HEK293 (cell line): Measurements from ENCODE around the gene ATP13A2.

Source experiments
- BCL11B ChIP-seq: fragments of 450-650 bp; formaldehyde crosslinking; IDR thresholded peaks from 2 replicates; pipeline ENCODE4 v1.5.1; 2016; ENCODE audit warnings: low read depth, missing biosample characterization, missing genetic modification characterization
- KLF10 ChIP-seq: fragments of 450-650 bp; IDR thresholded peaks from 2 replicates; pipeline ENCODE4 v1.5.1; 2018; ENCODE audit warnings: missing biosample characterization, mild to moderate bottlenecking, missing genetic modification characterization
- KLF7 ChIP-seq: fragments of 450-650 bp; formaldehyde crosslinking; IDR thresholded peaks from 2 replicates; pipeline ENCODE4 v1.5.1; 2016; ENCODE audit warnings: missing biosample characterization, missing genetic modification characterization, borderline replicate concordance
- KLF8 ChIP-seq: fragments of 450-650 bp; formaldehyde crosslinking; IDR thresholded peaks from 2 replicates; pipeline ENCODE4 v1.5.1; 2016; ENCODE audit warnings: missing biosample characterization, missing genetic modification characterization
- OVOL3 ChIP-seq: fragments of 450-650 bp; formaldehyde crosslinking; IDR thresholded peaks from 2 replicates; pipeline ENCODE4 v1.5.1; 2016; ENCODE audit warnings: missing biosample characterization, missing genetic modification characterization
- REST ChIP-seq: fragments of 450-650 bp; formaldehyde crosslinking; IDR thresholded peaks from 2 replicates; pipeline ENCODE4 v1.5.1; 2016; ENCODE audit warnings: missing biosample characterization, missing genetic modification characterization
- SP7 ChIP-seq: fragments of 450-650 bp; formaldehyde crosslinking; IDR thresholded peaks from 2 replicates; pipeline ENCODE4 v1.5.1; 2016; ENCODE audit warnings: missing biosample characterization, missing genetic modification characterization
- ZBTB1 ChIP-seq: fragments of 450-650 bp; formaldehyde crosslinking; IDR thresholded peaks from 2 replicates; pipeline ENCODE4 v1.5.1; 2016; ENCODE audit warnings: missing biosample characterization, missing genetic modification characterization
- ZBTB48 ChIP-seq: fragments of 450-650 bp; formaldehyde crosslinking; IDR thresholded peaks from 2 replicates; pipeline ENCODE4 v1.5.1; 2016; ENCODE audit warnings: missing biosample characterization, missing genetic modification characterization
- ZBTB8A ChIP-seq: fragments of 450-650 bp; formaldehyde crosslinking; IDR thresholded peaks from 2 replicates; pipeline ENCODE4 v1.5.1; 2016; ENCODE audit warnings: missing biosample characterization, missing genetic modification characterization
- ZFP41 ChIP-seq: fragments of 450-650 bp; formaldehyde crosslinking; IDR thresholded peaks from 2 replicates; pipeline ENCODE4 v1.5.1; 2016; ENCODE audit warnings: missing biosample characterization, missing genetic modification characterization, borderline replicate concordance
- ZNF248 ChIP-seq: fragments of 450-650 bp; formaldehyde crosslinking; IDR thresholded peaks from 2 replicates; pipeline ENCODE4 v1.5.1; 2017; ENCODE audit warnings: missing biosample characterization, missing genetic modification characterization
- ZNF274 ChIP-seq, 2 experiments: fragments of 200-500 bp in 1 of 2; fragments of 450-650 bp in 1 of 2; sonication (Bioruptor generic) in 1 of 2; formaldehyde crosslinking in 1 of 2; IDR thresholded peaks; 2 replicates each; pipeline versions ENCODE4 v1.5.1 to v1.6.1; 2014 to 2016; ENCODE audit warnings: borderline replicate concordance in 1 of 2, inconsistent platforms in 1 of 2, low read length in 1 of 2, missing biosample characterization in 1 of 2, missing genetic modification characterization in 1 of 2
- ZNF324 ChIP-seq: fragments of 450-650 bp; formaldehyde crosslinking; IDR thresholded peaks from 2 replicates; pipeline ENCODE4 v1.5.1; 2016; ENCODE audit warnings: missing biosample characterization, missing genetic modification characterization
- ZNF335 ChIP-seq: fragments of 450-650 bp; formaldehyde crosslinking; conservative IDR thresholded peaks from 2 replicates; pipeline ENCODE4 v1.5.1; 2016; ENCODE audit warnings: missing biosample characterization, missing genetic modification characterization
- ZNF394 ChIP-seq: fragments of 450-650 bp; formaldehyde crosslinking; IDR thresholded peaks from 2 replicates; pipeline ENCODE4 v1.5.1; 2016; ENCODE audit warnings: missing biosample characterization, missing genetic modification characterization, mild to moderate bottlenecking, moderate library complexity, borderline replicate concordance
- ZNF426 ChIP-seq: fragments of 450-650 bp; formaldehyde crosslinking; IDR thresholded peaks from 2 replicates; pipeline ENCODE4 v1.5.1; 2017; ENCODE audit warnings: missing biosample characterization, missing genetic modification characterization, mild to moderate bottlenecking, inconsistent platforms, moderate library complexity
- ZNF488 ChIP-seq: fragments of 450-650 bp; formaldehyde crosslinking; IDR thresholded peaks from 2 replicates; pipeline ENCODE4 v1.5.1; 2016; ENCODE audit warnings: missing biosample characterization, missing genetic modification characterization
- ZNF610 ChIP-seq: fragments of 450-650 bp; formaldehyde crosslinking; IDR thresholded peaks from 2 replicates; pipeline ENCODE4 v1.5.1; 2016; ENCODE audit warnings: missing biosample characterization, missing genetic modification characterization, borderline replicate concordance
- ZNF623 ChIP-seq: fragments of 450-650 bp; formaldehyde crosslinking; IDR thresholded peaks from 2 replicates; pipeline ENCODE4 v1.5.1; 2016; ENCODE audit warnings: missing biosample characterization, missing genetic modification characterization
- ZNF629 ChIP-seq: fragments of 450-650 bp; formaldehyde crosslinking; IDR thresholded peaks from 2 replicates; pipeline ENCODE4 v1.5.1; 2017; ENCODE audit warnings: missing biosample characterization, missing genetic modification characterization
- ZNF660 ChIP-seq: fragments of 450-650 bp; IDR thresholded peaks from 2 replicates; pipeline ENCODE4 v1.5.1; 2018; ENCODE audit warnings: missing biosample characterization, mild to moderate bottlenecking, missing genetic modification characterization
- ZNF677 ChIP-seq: fragments of 450-650 bp; IDR thresholded peaks from 2 replicates; pipeline ENCODE4 v1.5.0; 2018; ENCODE audit warnings: missing biosample characterization, mild to moderate bottlenecking, missing genetic modification characterization, moderate library complexity
- ZNF76 ChIP-seq: fragments of 450-650 bp; formaldehyde crosslinking; IDR thresholded peaks from 2 replicates; pipeline ENCODE4; 2016; ENCODE audit warnings: low read depth, missing biosample characterization, missing genetic modification characterization, borderline replicate concordance
- ZNF837 ChIP-seq: fragments of 450-650 bp; formaldehyde crosslinking; IDR thresholded peaks from 2 replicates; pipeline ENCODE4 v1.5.1; 2016; ENCODE audit warnings: missing biosample characterization, missing genetic modification characterization
- ZSCAN16 ChIP-seq: fragments of 450-650 bp; formaldehyde crosslinking; IDR thresholded peaks from 2 replicates; pipeline ENCODE4 v1.5.1; 2016; ENCODE audit warnings: missing biosample characterization, missing genetic modification characterization
- TF ChIP-seq, protein P1 (sequence below): fragments of 450-650 bp; formaldehyde crosslinking; IDR thresholded peaks from 2 replicates; pipeline ENCODE4 v1.5.1; 2016; ENCODE audit warnings: missing biosample characterization, missing genetic modification characterization
- TF ChIP-seq, protein P2 (sequence below): fragments of 450-650 bp; formaldehyde crosslinking; IDR thresholded peaks from 2 replicates; pipeline ENCODE4 v1.5.1; 2016; ENCODE audit warnings: missing biosample characterization, missing genetic modification characterization

ATP13A2 gene

GRCh38 chr1:17059391-17060305, 47.9 kb upstream of the ATP13A2 start (continued):
- TF ChIP-seq ZFP41 (tag by site-specific recombination) = no peak
- peak; percentile 70 for TF ChIP-seq ZBTB48 (tag by site-specific recombination)
- TF ChIP-seq ZNF335 (tag by site-specific recombination) = peak; percentile 23; the same call in 1 of the 2 replicates
- TF ChIP-seq, protein P1, sequence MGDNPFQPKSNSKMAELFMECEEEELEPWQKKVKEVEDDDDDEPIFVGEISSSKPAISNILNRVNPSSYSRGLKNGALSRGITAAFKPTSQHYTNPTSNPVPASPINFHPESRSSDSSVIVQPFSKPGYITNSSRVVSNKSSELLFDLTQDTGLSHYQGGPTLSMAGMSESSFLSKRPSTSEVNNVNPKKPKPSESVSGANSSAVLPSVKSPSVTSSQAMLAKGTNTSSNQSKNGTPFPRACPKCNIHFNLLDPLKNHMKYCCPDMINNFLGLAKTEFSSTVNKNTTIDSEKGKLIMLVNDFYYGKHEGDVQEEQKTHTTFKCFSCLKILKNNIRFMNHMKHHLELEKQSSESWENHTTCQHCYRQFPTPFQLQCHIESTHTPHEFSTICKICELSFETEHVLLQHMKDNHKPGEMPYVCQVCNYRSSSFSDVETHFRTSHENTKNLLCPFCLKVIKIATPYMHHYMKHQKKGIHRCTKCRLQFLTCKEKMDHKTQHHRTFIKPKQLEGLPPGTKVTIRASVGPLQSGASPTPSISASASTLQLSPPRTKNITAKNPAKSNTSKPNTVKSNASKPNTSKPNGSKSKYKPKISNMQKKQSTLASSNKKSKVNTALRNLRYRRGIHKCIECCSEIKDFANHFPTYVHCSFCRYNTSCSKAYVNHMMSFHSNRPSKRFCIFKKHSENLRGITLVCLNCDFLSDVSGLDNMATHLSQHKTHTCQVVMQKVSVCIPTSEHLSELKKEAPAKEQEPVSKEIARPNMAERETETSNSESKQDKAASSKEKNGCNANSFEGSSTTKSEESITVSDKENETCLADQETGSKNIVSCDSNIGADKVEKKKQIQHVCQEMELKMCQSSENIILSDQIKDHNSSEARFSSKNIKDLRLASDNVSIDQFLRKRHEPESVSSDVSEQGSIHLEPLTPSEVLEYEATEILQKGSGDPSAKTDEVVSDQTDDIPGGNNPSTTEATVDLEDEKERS (tag by site-specific recombination) = no peak
- no peak for TF ChIP-seq ZNF248 (tag by site-specific recombination)
- no peak for TF ChIP-seq OVOL3 (tag by site-specific recombination)
- TF ChIP-seq ZNF629 (tag by site-specific recombination) = no peak
- no peak for TF ChIP-seq ZNF837
- no peak for TF ChIP-seq ZNF426 (tag by site-specific recombination)
- TF ChIP-seq ZNF76 (tag by site-specific recombination) = no peak
- TF ChIP-seq ZNF660 (tag by site-specific recombination) = no peak
- TF ChIP-seq ZBTB8A (tag by site-specific recombination) = no peak
- TF ChIP-seq ZNF274 (IDR thresholded peaks at IDR 0.05; ENCODE audit: low read length) = no peak
- no peak for TF ChIP-seq ZNF274 (tag by site-specific recombination; IDR thresholded peaks at IDR 0.05; ENCODE audit: borderline replicate concordance)
- no peak for TF ChIP-seq ZNF677
- TF ChIP-seq REST = no peak
- no peak for TF ChIP-seq KLF7 (tag by site-specific recombination)
- no peak for TF ChIP-seq KLF10 (tag by site-specific recombination)
- TF ChIP-seq ZSCAN16 (tag by site-specific recombination) = no peak
- TF ChIP-seq ZNF623 (tag by site-specific recombination) = no peak
- TF ChIP-seq ZNF610 (tag by site-specific recombination) = no peak
- no peak for TF ChIP-seq KLF8 (tag by site-specific recombination)
- no peak for TF ChIP-seq BCL11B (tag by site-specific recombination)
- no peak for TF ChIP-seq ZNF394
- TF ChIP-seq ZBTB1 (tag by site-specific recombination) = no peak
- no peak for TF ChIP-seq ZNF324 (tag by site-specific recombination)
- TF ChIP-seq ZNF488 (tag by site-specific recombination) = no peak
- TF ChIP-seq, protein P2, sequence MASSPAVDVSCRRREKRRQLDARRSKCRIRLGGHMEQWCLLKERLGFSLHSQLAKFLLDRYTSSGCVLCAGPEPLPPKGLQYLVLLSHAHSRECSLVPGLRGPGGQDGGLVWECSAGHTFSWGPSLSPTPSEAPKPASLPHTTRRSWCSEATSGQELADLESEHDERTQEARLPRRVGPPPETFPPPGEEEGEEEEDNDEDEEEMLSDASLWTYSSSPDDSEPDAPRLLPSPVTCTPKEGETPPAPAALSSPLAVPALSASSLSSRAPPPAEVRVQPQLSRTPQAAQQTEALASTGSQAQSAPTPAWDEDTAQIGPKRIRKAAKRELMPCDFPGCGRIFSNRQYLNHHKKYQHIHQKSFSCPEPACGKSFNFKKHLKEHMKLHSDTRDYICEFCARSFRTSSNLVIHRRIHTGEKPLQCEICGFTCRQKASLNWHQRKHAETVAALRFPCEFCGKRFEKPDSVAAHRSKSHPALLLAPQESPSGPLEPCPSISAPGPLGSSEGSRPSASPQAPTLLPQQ (tag by site-specific recombination) = 0 out of 2 replicates have a peak, but pooled peaks have one; percentile 34
- TF ChIP-seq SP7 (tag by site-specific recombination) = peak; percentile 98
